Smooth muscle cell (in vitro differentiated cells): ENCODE results near the gene PTPRN2. TPM values are rescaled to one million over a fixed set of nuclear protein-coding genes. Genes with fewer than 3 reads are reported as not detected.

Experiments used
- DNase-seq: peaks from one replicate; lab custom pipeline; 2025; ENCODE audit not compliant: unreplicated experiment; lab: John Stamatoyannopoulos, UW
- H2AFZ ChIP-seq: fragments of 200-600 bp; sonication (generic); 2 replicates; pipeline ENCODE4 v1.6.0; 2016; ENCODE audit warnings: antibody characterized with exemption, low read depth, mild to moderate bottlenecking
- H3F3A ChIP-seq: fragments of 200-600 bp; sonication (generic); 2 replicates; pipeline ENCODE4 v1.6.0; 2017; ENCODE audit warnings: antibody characterized with exemption, low read depth
- H3K27ac ChIP-seq: fragments of 200-600 bp; sonication (generic); 2 replicates; pipeline ENCODE4 v1.5.1; 2016; ENCODE audit warnings: low read depth, mild to moderate bottlenecking
- H3K27me3 ChIP-seq: fragments of 200-600 bp; sonication (generic); 2 replicates; pipeline ENCODE4 v1.6.1; 2016; ENCODE audit warnings: low read depth, mild to moderate bottlenecking
- H3K36me3 ChIP-seq: fragments of 200-600 bp; sonication (generic); 2 replicates; pipeline ENCODE4 v1.5.1; 2016; ENCODE audit warnings: low read depth
- H3K4me1 ChIP-seq: fragments of 200-600 bp; sonication (generic); 2 replicates; pipeline ENCODE4 v1.5.1; 2016; ENCODE audit warnings: low read depth
- H3K4me2 ChIP-seq: fragments of 200-600 bp; sonication (generic); 2 replicates; pipeline ENCODE4 v1.6.0; 2016; ENCODE audit warnings: mild to moderate bottlenecking
- H3K4me3 ChIP-seq: fragments of 200-600 bp; sonication (generic); 2 replicates; pipeline ENCODE4 v1.5.1; 2016; ENCODE audit warnings: mild to moderate bottlenecking
- H3K79me2 ChIP-seq: fragments of 200-600 bp; sonication (generic); 2 replicates; pipeline ENCODE4 v1.6.0; 2016; ENCODE audit warnings: low read depth, mild to moderate bottlenecking
- H3K9ac ChIP-seq: fragments of 200-600 bp; sonication (generic); 2 replicates; pipeline ENCODE4 v1.6.0; 2016; ENCODE audit warnings: low read depth
- H3K9me3 ChIP-seq: fragments of 200-600 bp; sonication (generic); replicated peaks from 2 replicates; pipeline ENCODE4 v1.5.1; 2016; ENCODE audit warnings: low read depth
- H4K20me1 ChIP-seq: fragments of 200-600 bp; sonication (generic); 2 replicates; pipeline ENCODE4 v1.6.0; 2016; ENCODE audit warnings: low read depth
- CTCF ChIP-seq: fragments of 200-600 bp; sonication (generic); IDR thresholded peaks from 2 replicates; pipeline ENCODE4 v1.5.1; 2017; ENCODE audit warnings: borderline replicate concordance, mild to moderate bottlenecking, antibody characterized with exemption; ENCODE audit not compliant: insufficient read depth, poor library complexity, severe bottlenecking
- WGBS: methylation state at CpG from one replicate; pipeline ENCODE4 v1.1.7; 2016; ENCODE audit warnings: low lambda C conversion rate; 5-methylcytosine and 5-hydroxymethylcytosine counted together
- polyA plus RNA-seq: library from polyadenylated mRNA; unstranded; fragments of >200 nt; fragmentation: Nextera tagmentation; extraction: Ambion mirVana; gene quantifications from 2 replicates; pipeline ENCODE4 v1.2.1, GENCODE V29; 2016
- total RNA-seq: library from RNA; depleted of rRNA; stranded (reverse); fragments of >200 nt; gene quantifications from 2 replicates; pipeline ENCODE4 v1.2.3, GENCODE V29; 2014

PTPRN2 gene
- total and polyA plus RNA-seq, 2 experiments from 2014 or later, result 0.09 to 0.87 TPM

GRCh38 chr7:158010961-158011693 is 576.5 kb downstream of the PTPRN2 start:
- H3K36me3 ChIP-seq, result no peaks in the 10 kb centered on the region
- no peak for DNase-seq
- H3K9ac ChIP-seq, result no peak overlapping the region
- no peaks in the 10 kb centered on the region for H3F3A ChIP-seq
- H3K4me1 ChIP-seq, result peaks cover 26% of the 10 kb centered on the region
- no peak overlapping the region for H3K4me3 ChIP-seq
- no peak overlapping the region for H3K4me2 ChIP-seq
- no peaks in the 10 kb centered on the region for H4K20me1 ChIP-seq
- no peak overlapping the region for H3K27ac ChIP-seq
- H2AFZ ChIP-seq, result no peak overlapping the region
- TF ChIP-seq CTCF, result no peak
- WGBS, result 50% methylated on average over 11 of the region's 11 CpGs
- peaks cover 44% of the 10 kb centered on the region for H3K27me3 ChIP-seq
- no peaks in the 10 kb centered on the region for H3K79me2 ChIP-seq
- no peaks in the 10 kb centered on the region for H3K9me3 ChIP-seq

GRCh38 chr7:158009886-158010285 is 577.7 kb downstream of the PTPRN2 start:
- Histone ChIP-seq H3K27me3 (peaks cover 32% of the 10 kb centered on the region), H3K9ac (no peak overlapping the region), H3K9me3 (no peaks in the 10 kb centered on the region), H4K20me1 (no peaks in the 10 kb centered on the region), H3K36me3 (no peaks in the 10 kb centered on the region), H3K4me1 (peaks cover 13% of the 10 kb centered on the region), H3K4me3 (no peak overlapping the region), H3K27ac (no peak overlapping the region), H2AFZ (no peak overlapping the region), H3F3A (no peaks in the 10 kb centered on the region), H3K79me2 (no peaks in the 10 kb centered on the region), H3K4me2 (no peak overlapping the region)
- TF ChIP-seq CTCF, result no peak
- 59% methylated on average over 9 of the region's 9 CpGs for WGBS
- no peak for DNase-seq

- Histone ChIP-seq H3K27ac (no peak overlapping the region), H2AFZ (no peak overlapping the region), H3K9me3 (no peaks in the 10 kb centered on the region), H4K20me1 (no peaks in the 10 kb centered on the region), H3K4me2 (no peak overlapping the region), H3K79me2 (no peaks in the 10 kb centered on the region), H3K36me3 (no peaks in the 10 kb centered on the region), H3F3A (no peaks in the 10 kb centered on the region), H3K27me3 (peaks cover 32% of the 10 kb centered on the region), H3K9ac (no peak overlapping the region), H3K4me1 (peaks cover 9% of the 10 kb centered on the region), H3K4me3 (no peak overlapping the region)
- TF ChIP-seq CTCF, result no peak
- no peak for DNase-seq
- WGBS, result 71% methylated on average over 12 of the region's 12 CpGs
Measured at GRCh38 chr7:158008267-158008666, 579.4 kb downstream of the PTPRN2 start.
